GM19193 (cell line): ENCODE measurements around the gene PARD6G.

Source experiments
- POLR2A ChIP-seq: IDR thresholded peaks from 4 replicates; pipeline ENCODE4 v1.6.1; 2011; ENCODE audit not compliant: insufficient read depth, insufficient read length; ENCODE audit errors: extremely low read depth

The PARD6G gene

GRCh38 chr18:80244956-80245730 lies 2.2 kb downstream of the PARD6G start:
- no peak for TF ChIP-seq POLR2A

GRCh38 chr18:80244167-80244566 lies 3.1 kb downstream of the PARD6G start:
- no peak for TF ChIP-seq POLR2A

GRCh38 chr18:80243204-80243603 lies 4.1 kb downstream of the PARD6G start:
- no peak for TF ChIP-seq POLR2A

- TF ChIP-seq POLR2A, result no peak
Observed at GRCh38 chr18:80241919-80242777, 5.2 kb downstream of the PARD6G start.

GRCh38 chr18:80239830-80240229 lies 7.5 kb downstream of the PARD6G start:
- no peak for TF ChIP-seq POLR2A

- no peak for TF ChIP-seq POLR2A
Observed at GRCh38 chr18:80238651-80239260, 8.6 kb downstream of the PARD6G start.

- no peak for TF ChIP-seq POLR2A
Observed at GRCh38 chr18:80234398-80234797, 12.9 kb downstream of the PARD6G start.

- TF ChIP-seq POLR2A, result no peak
Observed at GRCh38 chr18:80233899-80234298, 13.4 kb downstream of the PARD6G start.

GRCh38 chr18:80233201-80233835 lies 14.0 kb downstream of the PARD6G start:
- TF ChIP-seq POLR2A, result no peak

- no peak for TF ChIP-seq POLR2A
Observed at GRCh38 chr18:80232710-80233109, 14.6 kb downstream of the PARD6G start.

GRCh38 chr18:80232030-80232429 lies 15.3 kb downstream of the PARD6G start:
- no peak for TF ChIP-seq POLR2A

GRCh38 chr18:80231616-80232015 lies 15.7 kb downstream of the PARD6G start:
- TF ChIP-seq POLR2A, result no peak

GRCh38 chr18:80231151-80231550 lies 16.2 kb downstream of the PARD6G start:
- no peak for TF ChIP-seq POLR2A

GRCh38 chr18:80229766-80230745 lies 17.3 kb downstream of the PARD6G start:
- TF ChIP-seq POLR2A, result no peak
